Measurements from ENCODE around the gene FRG1.
"Not testable (repeated sequence)": the region's sequence is repeated elsewhere in the genome, so short reads cannot be mapped to it uniquely, and the experiment has no call there.

Gene FRG1

GRCh38 chr4:189988877-189989431 lies 48.3 kb downstream of the FRG1 start:
- in situ Hi-C loops (cut with HindIII; ENCODE audit: low pct_ligation_motif_present, low sequenced_read_pairs), result no loop called here
- TF ChIP-seq CTCF (IDR thresholded peaks at IDR 0.05; ENCODE audit: low read depth, low read length, missing control alignments), result no peak
- no peak for DNase-seq
- H3K27ac ChIP-seq, result no peak overlapping the region
- H3K4me3 ChIP-seq (ENCODE audit: low read depth, low read length), result no peak overlapping the region
- no peaks in the 10 kb centered on the region for H3K36me3 ChIP-seq (replicated peaks)
- no peaks in the 10 kb centered on the region for H3K27me3 ChIP-seq (replicated peaks)

- H3K27ac ChIP-seq; H3K36me3 ChIP-seq (replicated peaks); in situ Hi-C loops (cut with HindIII; ENCODE audit: low pct_ligation_motif_present, low sequenced_read_pairs); H3K27me3 ChIP-seq (replicated peaks); H3K4me3 ChIP-seq (ENCODE audit: low read depth, low read length); DNase-seq: not testable (repeated sequence)
These were observed 49.3 kb downstream of the FRG1 start for GRCh38 chr4:189989941-189990340.

Measured in brain microvascular endothelial cell (primary cell).